GM12891 (cell line): ENCODE measurements around the gene CERCAM.

Experiments
- PAX5 ChIP-seq: IDR thresholded peaks from 2 replicates; pipeline ENCODE4 v1.6.1; 2011; ENCODE audit warnings: low read length, moderate library complexity, mild to moderate bottlenecking; ENCODE audit not compliant: insufficient read depth, severe bottlenecking
- POLR2A ChIP-seq: IDR thresholded peaks from 2 replicates; pipeline ENCODE4 v1.6.1; 2011; ENCODE audit warnings: low read depth, low read length, control low read depth

GRCh38 chr9:128428644-128429512 lies 8.2 kb downstream of the CERCAM start:
- TF ChIP-seq POLR2A (no peak), PAX5 (no peak)
